CD4-positive, alpha-beta T cell treated with Interleukin-17A for 4 hours (primary cell): ENCODE results near the gene PPIL1.
"Not testable (repeated sequence)": the region's sequence is repeated elsewhere in the genome, so short reads cannot be mapped to it uniquely, and the experiment has no call there.

Experiments
- DNase-seq: peaks from one replicate; pipeline ENCODE4 v3.0.0-alpha.2; 2020; ENCODE audit warnings: mixed read lengths

PPIL1 gene

GRCh38 chr6:36874443-36875249 lies at the start of gene PPIL1:
TSS of gene PPIL1 (minus strand) at chr6:36874803. CDS start at chr6:36874772, 31 bp downstream.
- DNase-seq, result peak; percentile 84

GRCh38 chr6:36924131-36924530 lies 49.5 kb upstream of the PPIL1 start:
- no peak for DNase-seq

GRCh38 chr6:36920546-36920945 lies 45.9 kb upstream of the PPIL1 start:
- DNase-seq, result no peak

GRCh38 chr6:36920049-36920448 lies 45.4 kb upstream of the PPIL1 start:
- no peak for DNase-seq

- no peak for DNase-seq
These were observed 43.1 kb upstream of the PPIL1 start for GRCh38 chr6:36917541-36918193.

GRCh38 chr6:36916126-36916525 lies 41.5 kb upstream of the PPIL1 start:
- no peak for DNase-seq

GRCh38 chr6:36915599-36915998 lies 41.0 kb upstream of the PPIL1 start:
- DNase-seq, result no peak

- peak; percentile 37 for DNase-seq
These were observed 39.7 kb upstream of the PPIL1 start for GRCh38 chr6:36914227-36914794.

GRCh38 chr6:36913082-36913481 lies 38.5 kb upstream of the PPIL1 start:
- no peak for DNase-seq

- DNase-seq, result peak; percentile 70
These were observed 38.0 kb upstream of the PPIL1 start for GRCh38 chr6:36912586-36912985.

GRCh38 chr6:36912030-36912454 lies 37.4 kb upstream of the PPIL1 start:
- peak; percentile 69 for DNase-seq

- DNase-seq, result no peak
These were observed 34.1 kb upstream of the PPIL1 start for GRCh38 chr6:36908747-36909146.

GRCh38 chr6:36907781-36908180 lies 33.2 kb upstream of the PPIL1 start:
- DNase-seq, result no peak

- DNase-seq, result no peak
These were observed 32.1 kb upstream of the PPIL1 start for GRCh38 chr6:36906539-36907325.

GRCh38 chr6:36904851-36905393 lies 30.3 kb upstream of the PPIL1 start:
- no peak for DNase-seq

GRCh38 chr6:36904114-36904513 lies 29.5 kb upstream of the PPIL1 start:
- DNase-seq, result no peak

- DNase-seq, result peak; percentile 46
These were observed 23.0 kb upstream of the PPIL1 start for GRCh38 chr6:36897609-36898008.

- DNase-seq, result no peak
These were observed 19.7 kb upstream of the PPIL1 start for GRCh38 chr6:36893976-36894932.

- DNase-seq, result not testable (repeated sequence)
These were observed 16.6 kb upstream of the PPIL1 start for GRCh38 chr6:36891153-36891552.

GRCh38 chr6:36890112-36890663 lies 15.6 kb upstream of the PPIL1 start:
- no peak for DNase-seq
